ENCODE results near the gene SULT1B1. TPM values are rescaled to one million over a fixed set of nuclear protein-coding genes. Genes with fewer than 3 reads are reported as not detected.
"Not testable (repeated sequence)": the region's sequence is repeated elsewhere in the genome, so short reads cannot be mapped to it uniquely, and the experiment has no call there.

SULT1B1 gene
- 1.6 and 8.3 TPM in 2 replicates for total RNA-seq

- DNase-seq (ENCODE audit: low read depth in 2 of 2) = peak; percentile 85 to 86
Observed at GRCh38 chr4:69760455-69760854, at the start of gene SULT1B1. SULT1B1 (minus strand) TSS chr4:69760620; CDS start chr4:69755217, 5,403 bp downstream.

GRCh38 chr4:69800599-69800998 is 40.2 kb upstream of the SULT1B1 start:
- DNase-seq (ENCODE audit: low read depth in 2 of 2) = peak; percentile 86 to 89

GRCh38 chr4:69799337-69799736 is 38.9 kb upstream of the SULT1B1 start:
- no peak for DNase-seq (ENCODE audit: low read depth in 2 of 2)

GRCh38 chr4:69793732-69794131 is 33.3 kb upstream of the SULT1B1 start:
- no peak for DNase-seq (ENCODE audit: low read depth in 2 of 2)

DNA sequence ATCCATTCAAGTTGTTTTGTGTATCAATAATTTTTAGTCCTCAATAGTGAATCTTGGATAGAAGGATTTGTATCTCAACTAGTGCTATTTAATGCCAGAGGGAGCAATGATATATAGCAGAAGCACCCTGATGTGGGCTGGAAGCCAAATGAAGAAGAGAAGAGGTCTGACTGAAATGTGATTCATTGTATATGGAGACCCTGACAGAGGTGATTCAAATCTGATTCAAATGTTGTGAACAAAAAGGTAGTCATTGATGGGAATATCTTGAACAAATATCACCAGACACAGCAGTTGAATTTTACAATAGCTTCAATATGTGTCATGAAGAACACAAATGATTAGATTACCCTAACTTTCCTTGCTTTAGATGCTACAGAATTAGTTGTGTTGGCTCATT is 27.5 kb upstream of the SULT1B1 start:
- peak in 1 of 2 donors; percentile 17 for DNase-seq (ENCODE audit: low read depth in 2 of 2)

- no peak for DNase-seq (ENCODE audit: low read depth in 2 of 2)
Observed at GRCh38 chr4:69786547-69786946, 26.1 kb upstream of the SULT1B1 start.

DNA sequence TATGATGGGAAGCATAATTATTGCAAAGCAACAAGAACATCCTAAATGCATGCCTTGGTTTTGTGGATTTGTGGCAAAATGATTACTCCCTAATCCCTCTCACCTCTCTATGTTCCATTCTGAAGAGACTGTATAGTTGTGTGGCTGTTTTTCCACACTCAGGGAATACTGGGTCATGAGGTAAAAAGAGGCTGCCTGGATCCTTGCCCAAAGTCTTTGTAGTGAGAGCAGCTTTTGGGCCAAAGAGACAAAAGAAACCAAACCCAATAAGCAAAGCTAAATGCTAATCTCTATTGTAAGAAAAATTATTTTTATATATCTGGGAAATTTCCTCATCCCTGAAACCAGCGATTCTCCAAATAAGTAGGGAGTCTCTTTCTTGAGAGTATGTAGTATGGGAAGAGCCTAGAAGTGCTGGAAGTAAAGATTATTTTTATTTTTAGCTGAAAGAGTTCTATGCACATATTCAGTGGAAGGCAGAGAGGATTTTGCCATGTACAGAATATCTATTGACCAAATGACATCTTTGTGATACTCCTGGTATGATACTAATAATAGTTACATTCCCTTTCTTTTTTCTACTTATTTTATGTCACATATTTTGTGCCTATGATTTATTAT is 24.9 kb upstream of the SULT1B1 start:
- peak in 1 of 2 donors; percentile 86 for DNase-seq (ENCODE audit: low read depth in 2 of 2)

- no peak for DNase-seq (ENCODE audit: low read depth in 2 of 2)
Observed at GRCh38 chr4:69782651-69783310, 22.4 kb upstream of the SULT1B1 start.

- no peak for DNase-seq (ENCODE audit: low read depth in 2 of 2)
Observed at GRCh38 chr4:69781458-69782418, 21.3 kb upstream of the SULT1B1 start.

GRCh38 chr4:69780141-69780540 is 19.7 kb upstream of the SULT1B1 start:
- no peak for DNase-seq (ENCODE audit: low read depth in 2 of 2)

GRCh38 chr4:69776696-69777095 is 16.3 kb upstream of the SULT1B1 start:
- no peak for DNase-seq (ENCODE audit: low read depth in 2 of 2)

GRCh38 chr4:69775321-69775867 is 15.0 kb upstream of the SULT1B1 start:
- DNase-seq (ENCODE audit: low read depth in 2 of 2) = no peak

GRCh38 chr4:69773484-69773883 is 13.1 kb upstream of the SULT1B1 start:
- DNase-seq (ENCODE audit: low read depth in 2 of 2) = peak in 1 of 2 donors; percentile 40

DNA sequence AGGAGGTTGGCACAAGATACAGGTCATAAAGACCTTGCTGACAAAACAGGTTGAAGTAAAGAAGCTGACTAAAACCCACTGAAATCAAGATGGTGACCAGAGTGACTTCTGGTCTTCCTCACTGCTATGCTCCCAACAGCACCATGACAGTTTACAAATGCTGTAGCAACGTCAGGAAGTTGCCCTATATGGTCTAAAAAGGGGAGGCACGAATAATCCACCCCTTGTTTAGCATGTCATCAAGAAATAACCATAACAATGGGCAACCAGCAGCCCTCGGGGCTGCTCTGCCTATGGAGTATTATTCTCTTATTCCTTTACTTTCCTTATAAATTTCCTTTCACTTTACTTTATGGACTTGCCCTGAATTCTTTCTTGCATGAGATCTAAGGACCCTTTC is 8.1 kb upstream of the SULT1B1 start:
- DNase-seq (ENCODE audit: low read depth in 2 of 2) = not testable (repeated sequence)

DNA sequence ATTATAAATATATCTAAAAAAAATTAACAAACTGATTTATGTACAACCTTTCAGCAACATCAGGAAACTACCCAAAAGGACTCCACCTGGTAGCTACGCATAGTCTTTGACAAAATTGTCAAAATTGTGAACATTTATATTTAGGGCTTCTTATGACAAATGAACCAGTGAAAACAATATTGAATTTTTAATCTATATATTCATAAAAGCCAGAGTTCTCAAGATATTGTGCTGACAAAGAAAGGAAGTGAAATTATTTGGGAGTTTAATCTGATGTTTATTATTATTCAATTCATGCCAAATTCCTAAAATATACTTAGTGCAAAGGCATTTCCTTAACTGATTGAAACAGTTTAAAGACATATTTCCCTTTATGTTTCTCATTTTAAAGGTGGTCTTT is 5.3 kb upstream of the SULT1B1 start:
- DNase-seq (ENCODE audit: low read depth in 2 of 2) = peak in 1 of 2 donors; percentile 43

- DNase-seq (ENCODE audit: low read depth in 2 of 2) = peak in 1 of 2 donors; percentile 57
Observed at GRCh38 chr4:69764311-69764710, 3.9 kb upstream of the SULT1B1 start.

DNA sequence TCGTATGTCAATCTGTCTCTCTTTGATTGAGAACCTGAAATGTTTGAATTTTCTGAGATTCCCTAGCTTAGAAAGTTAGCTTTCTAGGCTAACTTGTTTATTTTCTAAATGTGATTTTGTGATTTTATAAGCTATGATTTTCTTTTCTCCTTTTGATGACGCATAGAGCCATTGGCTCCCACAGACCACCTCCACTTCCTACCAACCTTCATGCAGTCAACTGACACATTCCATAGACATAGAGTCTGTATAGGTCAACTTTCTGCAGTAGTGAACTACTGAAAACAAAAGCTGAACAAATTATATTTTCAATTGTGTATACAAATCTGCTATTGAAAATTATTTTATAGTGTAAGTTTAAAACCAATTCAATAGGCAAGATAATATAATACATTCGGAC is 2.8 kb upstream of the SULT1B1 start:
- DNase-seq (ENCODE audit: low read depth in 2 of 2) = peak in 1 of 2 donors; percentile 40

DNA sequence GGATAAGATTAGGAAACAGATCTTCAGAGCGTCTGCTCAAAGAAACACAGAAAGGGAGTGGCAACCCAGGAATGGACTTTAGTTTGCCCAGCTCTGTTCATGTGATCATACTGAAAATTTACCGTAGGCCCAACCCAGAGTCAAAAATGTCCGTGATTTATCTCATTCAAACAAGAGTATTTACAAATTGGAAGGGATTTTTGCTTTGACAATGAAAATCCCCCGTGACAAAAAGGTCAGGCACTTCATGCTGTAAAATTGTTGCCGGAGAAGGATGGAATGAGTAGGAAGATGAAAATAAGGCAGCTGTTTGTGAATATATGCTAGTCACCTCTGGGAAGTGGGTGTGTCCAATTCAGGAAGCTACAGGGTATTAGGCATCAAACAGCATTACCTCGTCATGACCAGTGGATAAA is 1.2 kb downstream of the SULT1B1 start:
- DNase-seq (ENCODE audit: low read depth in 2 of 2) = peak; percentile 73 to 74

- DNase-seq (ENCODE audit: low read depth in 2 of 2) = no peak
Observed at GRCh38 chr4:69757464-69757863, 3.0 kb downstream of the SULT1B1 start.

GRCh38 chr4:69754926-69755580 is 5.4 kb downstream of the SULT1B1 start:
- peak in 1 of 2 donors; percentile 59 for DNase-seq (ENCODE audit: low read depth in 2 of 2)

GRCh38 chr4:69753686-69754085 is 6.7 kb downstream of the SULT1B1 start:
- no peak for DNase-seq (ENCODE audit: low read depth in 2 of 2)

All from lung microvascular endothelial cell (primary cell).